SU-DHL-6 (cell line): Measurements from ENCODE around the gene PDGFD.

Source experiments
- CTCF ChIP-seq: fragments of 200-600 bp; sonication (generic); IDR thresholded peaks from one replicate; pipeline ENCODE4 v1.5.1; 2017; ENCODE audit warnings: antibody characterized with exemption, mild to moderate bottlenecking, low read length, moderate library complexity; ENCODE audit not compliant: insufficient read depth, poor library complexity, severe bottlenecking
- EZH2phosphoT487 ChIP-seq: fragments of 200-600 bp; sonication (generic), shearing (Covaris generic); conservative IDR thresholded peaks from 2 replicates; pipeline ENCODE4 v1.6.1; 2018; ENCODE audit warnings: mild to moderate bottlenecking, antibody characterized with exemption, low read length, moderate library complexity, mixed read lengths

- no peak for TF ChIP-seq CTCF
- TF ChIP-seq EZH2phosphoT487: no peak
Observed at GRCh38 chr11:104015649-104016415, 148.1 kb downstream of the PDGFD start.
